ENCODE measurements around the gene EXOC4. TPM values are rescaled to one million over a fixed set of nuclear protein-coding genes. Genes with fewer than 3 reads are reported as not detected.

Gene EXOC4
- polyA plus RNA-seq, 3 donors from 2014 or later = 24.2 to 50.1 (median 30.1) TPM

GRCh38 chr7:134013249-134013648 lies 760.4 kb downstream of the EXOC4 start:
- H3K27me3 Mint-ChIP-seq (ENCODE audit: low read depth in 3 of 3) = peaks cover 2 to 3% (median 2%) of the 10 kb centered on the region in 3 donors
- H3K36me3 Mint-ChIP-seq = peaks cover 18 to 28% (median 28%) of the 10 kb centered on the region in 3 donors

GRCh38 chr7:134014935-134015334 lies 762.1 kb downstream of the EXOC4 start:
- Mint-ChIP-seq H3K27ac (peak overlapping the region in 1 of 6 donors; percentile 14), H3K36me3 (peaks cover 10 to 15% (median 14%) of the 10 kb centered on the region in 3 donors), H3K4me1 (no peaks in the 10 kb centered on the region), H3K27me3 (ENCODE audit: low read depth in 3 of 3) (peaks cover 2 to 3% (median 2%) of the 10 kb centered on the region in 3 donors), H3K4me3 (no peak overlapping the region), H3K9me3 (no peaks in the 10 kb centered on the region)
- DNase-seq = no peak

More at GRCh38 chr7:134013249-134013648, 760.4 kb downstream of the EXOC4 start:
- DNase-seq = no peak
- H3K9me3 Mint-ChIP-seq = no peaks in the 10 kb centered on the region
- H3K27ac Mint-ChIP-seq = no peak overlapping the region
- no peaks in the 10 kb centered on the region for H3K4me1 Mint-ChIP-seq
- H3K4me3 Mint-ChIP-seq = no peak overlapping the region

- H3K36me3 Mint-ChIP-seq = peaks cover 0 to 5% (median 4%) of the 10 kb centered on the region in 3 donors
- no peak for DNase-seq
- H3K4me3 Mint-ChIP-seq = no peak overlapping the region
- peak overlapping the region in 2 of 6 donors; percentile 3 to 24 for H3K27ac Mint-ChIP-seq
- peaks cover 0 to 3% (median 2%) of the 10 kb centered on the region in 3 donors for H3K27me3 Mint-ChIP-seq (ENCODE audit: low read depth in 3 of 3)
- no peaks in the 10 kb centered on the region for H3K4me1 Mint-ChIP-seq
- no peaks in the 10 kb centered on the region for H3K9me3 Mint-ChIP-seq
These were observed 763.5 kb downstream of the EXOC4 start for GRCh38 chr7:134016223-134016941.

GRCh38 chr7:134016942-134017303 lies 764.0 kb downstream of the EXOC4 start:
- H3K9me3 Mint-ChIP-seq = no peaks in the 10 kb centered on the region
- no peak overlapping the region for H3K4me3 Mint-ChIP-seq
- no peaks in the 10 kb centered on the region for H3K4me1 Mint-ChIP-seq
- peaks cover 0 to 3% (median 2%) of the 10 kb centered on the region in 3 donors for H3K27me3 Mint-ChIP-seq (ENCODE audit: low read depth in 3 of 3)
- no peak overlapping the region for H3K27ac Mint-ChIP-seq
- DNase-seq = no peak
- H3K36me3 Mint-ChIP-seq = peaks cover 0 to 3% (median 3%) of the 10 kb centered on the region in 3 donors

GRCh38 chr7:134018306-134018705 lies 765.4 kb downstream of the EXOC4 start:
- no peaks in the 10 kb centered on the region for H3K4me1 Mint-ChIP-seq
- peaks cover 0 to 3% (median 2%) of the 10 kb centered on the region in 3 donors for H3K27me3 Mint-ChIP-seq (ENCODE audit: low read depth in 3 of 3)
- H3K36me3 Mint-ChIP-seq = peaks cover 0 to 3% (median 0%) of the 10 kb centered on the region in 3 donors
- H3K4me3 Mint-ChIP-seq = no peak overlapping the region
- no peaks in the 10 kb centered on the region for H3K9me3 Mint-ChIP-seq
- no peak overlapping the region for H3K27ac Mint-ChIP-seq
- DNase-seq = no peak

GRCh38 chr7:134019251-134019650 lies 766.4 kb downstream of the EXOC4 start:
- no peaks in the 10 kb centered on the region for H3K9me3 Mint-ChIP-seq
- H3K4me1 Mint-ChIP-seq = no peaks in the 10 kb centered on the region
- peaks cover 0 to 3% (median 0%) of the 10 kb centered on the region in 3 donors for H3K36me3 Mint-ChIP-seq
- H3K4me3 Mint-ChIP-seq = no peak overlapping the region
- peaks cover 0 to 3% (median 2%) of the 10 kb centered on the region in 3 donors for H3K27me3 Mint-ChIP-seq (ENCODE audit: low read depth in 3 of 3)
- no peak for DNase-seq
- H3K27ac Mint-ChIP-seq = no peak overlapping the region

DNA sequence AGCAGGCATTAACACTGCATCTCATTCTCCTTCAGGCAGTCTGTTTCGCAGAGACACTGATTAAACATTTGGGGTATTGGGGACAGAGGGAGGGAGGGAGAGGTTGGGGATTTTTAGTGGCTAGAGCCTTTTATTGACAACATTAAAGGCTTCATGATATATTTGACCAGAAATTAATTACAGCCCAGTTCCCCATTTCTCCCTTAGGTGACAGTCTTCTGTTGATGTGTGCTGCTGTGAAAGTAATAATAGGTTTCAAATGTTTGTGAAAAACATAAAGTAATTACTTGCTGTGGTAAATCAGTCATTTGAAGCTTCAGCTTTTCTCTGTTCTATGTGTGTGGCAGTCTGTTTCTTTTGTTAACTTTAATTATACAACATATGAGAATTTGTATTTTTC lies 769.0 kb downstream of the EXOC4 start:
- Mint-ChIP-seq H3K4me3 (no peak overlapping the region), H3K9me3 (no peaks in the 10 kb centered on the region), H3K27ac (peak overlapping the region in 1 of 6 donors; percentile 12), H3K4me1 (no peaks in the 10 kb centered on the region), H3K36me3 (peaks cover 0 to 4% (median 3%) of the 10 kb centered on the region in 3 donors), H3K27me3 (ENCODE audit: low read depth in 3 of 3) (no peaks in the 10 kb centered on the region)
- DNase-seq = no peak

- Mint-ChIP-seq H3K36me3 (peaks cover 0 to 4% (median 3%) of the 10 kb centered on the region in 3 donors), H3K27me3 (ENCODE audit: low read depth in 3 of 3) (no peaks in the 10 kb centered on the region), H3K4me1 (no peaks in the 10 kb centered on the region), H3K9me3 (no peaks in the 10 kb centered on the region), H3K27ac (peak overlapping the region in 1 of 6 donors; percentile 12), H3K4me3 (no peak overlapping the region)
- no peak for DNase-seq
These were observed 769.5 kb downstream of the EXOC4 start for GRCh38 chr7:134022286-134022911.

- Mint-ChIP-seq H3K36me3 (peaks cover 0 to 4% (median 3%) of the 10 kb centered on the region in 3 donors), H3K27me3 (ENCODE audit: low read depth in 3 of 3) (no peaks in the 10 kb centered on the region), H3K4me1 (no peaks in the 10 kb centered on the region), H3K9me3 (no peaks in the 10 kb centered on the region), H3K27ac (no peak overlapping the region), H3K4me3 (no peak overlapping the region)
- DNase-seq = no peak
These were observed 771.9 kb downstream of the EXOC4 start for GRCh38 chr7:134024739-134025138.

- H3K27me3 Mint-ChIP-seq (ENCODE audit: low read depth in 3 of 3) = peaks cover 0 to 2% (median 0%) of the 10 kb centered on the region in 3 donors
- H3K27ac Mint-ChIP-seq = peak overlapping the region in 1 of 6 donors; percentile 8
- H3K4me1 Mint-ChIP-seq = peaks cover 22 to 30% of the 10 kb centered on the region in 2 donors
- H3K4me3 Mint-ChIP-seq = no peak overlapping the region
- H3K9me3 Mint-ChIP-seq = no peaks in the 10 kb centered on the region
- H3K36me3 Mint-ChIP-seq = peaks cover 0 to 4% (median 0%) of the 10 kb centered on the region in 3 donors
- no peak for DNase-seq
These were observed 776.0 kb downstream of the EXOC4 start for GRCh38 chr7:134028853-134029252.

GRCh38 chr7:134029743-134030142 lies 776.9 kb downstream of the EXOC4 start:
- Mint-ChIP-seq H3K36me3 (peaks cover 0 to 4% (median 0%) of the 10 kb centered on the region in 3 donors), H3K9me3 (no peaks in the 10 kb centered on the region), H3K4me3 (no peak overlapping the region), H3K27me3 (ENCODE audit: low read depth in 3 of 3) (peaks cover 0 to 2% (median 2%) of the 10 kb centered on the region in 3 donors), H3K4me1 (peaks cover 22 to 30% of the 10 kb centered on the region in 2 donors), H3K27ac (no peak overlapping the region)
- DNase-seq = no peak

GRCh38 chr7:134030460-134030865 lies 777.6 kb downstream of the EXOC4 start:
- H3K27ac Mint-ChIP-seq = no peak overlapping the region
- peaks cover 0 to 4% (median 0%) of the 10 kb centered on the region in 3 donors for H3K36me3 Mint-ChIP-seq
- DNase-seq = no peak
- H3K9me3 Mint-ChIP-seq = no peaks in the 10 kb centered on the region
- peaks cover 0 to 2% (median 2%) of the 10 kb centered on the region in 3 donors for H3K27me3 Mint-ChIP-seq (ENCODE audit: low read depth in 3 of 3)
- no peak overlapping the region for H3K4me3 Mint-ChIP-seq
- H3K4me1 Mint-ChIP-seq = peaks cover 22 to 30% of the 10 kb centered on the region in 2 donors

DNA sequence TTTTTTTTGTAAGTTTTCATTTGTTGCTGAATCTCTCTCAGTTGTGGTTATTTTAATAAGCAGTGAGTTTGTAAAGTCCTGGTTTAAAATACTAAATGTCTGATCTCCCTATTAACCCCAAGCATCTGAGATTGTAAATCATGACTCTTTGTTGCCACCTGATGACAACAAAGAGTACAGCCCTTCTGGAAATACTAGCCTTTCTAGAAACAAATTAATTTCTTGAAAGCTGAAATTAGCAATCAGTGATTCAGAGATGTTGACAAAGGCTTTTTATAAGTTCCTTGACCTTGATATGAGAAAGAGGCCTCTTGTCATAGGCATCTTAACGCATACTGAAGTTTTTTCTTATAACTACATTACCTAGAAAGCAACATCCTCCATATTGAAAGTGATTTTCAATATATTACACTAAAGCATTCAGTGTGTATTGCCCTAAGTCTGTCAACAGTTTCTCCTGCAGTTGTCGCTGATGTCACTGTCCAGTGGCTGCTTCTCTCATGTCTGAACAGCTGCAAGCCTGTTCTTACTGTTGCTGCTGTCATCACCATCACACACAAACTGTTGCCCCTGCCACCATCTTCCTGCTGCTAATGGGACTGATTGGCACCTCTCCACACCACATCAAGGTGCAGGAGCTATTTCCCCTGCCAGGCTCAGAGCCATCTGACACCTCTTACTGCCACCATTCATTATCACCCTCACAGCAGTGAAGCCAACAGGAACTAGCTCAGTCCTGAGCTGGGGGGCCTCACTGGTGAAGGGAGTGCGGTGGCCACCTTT lies 779.1 kb downstream of the EXOC4 start:
- Mint-ChIP-seq H3K4me1 (peaks cover 22 to 30% of the 10 kb centered on the region in 2 donors), H3K36me3 (peaks cover 0 to 5% (median 0%) of the 10 kb centered on the region in 3 donors), H3K27me3 (ENCODE audit: low read depth in 3 of 3) (peaks cover 0 to 2% (median 2%) of the 10 kb centered on the region in 3 donors), H3K4me3 (no peak overlapping the region), H3K9me3 (no peaks in the 10 kb centered on the region), H3K27ac (peak overlapping the region in 5 of 6 donors; percentile 32 to 76 (median 67))
- peak; percentile 55 to 67 (median 59) for DNase-seq

All from immature natural killer cell (primary cell).